NCI-H146 treated with DMSO at 0.1 percent for 48 hours (cell line): ENCODE results near the gene PHYKPL.

ENCODE experiments used
- DNase-seq: peaks from one replicate; lab custom pipeline; 2025; ENCODE audit not compliant: unreplicated experiment; lab: John Stamatoyannopoulos, UW

PHYKPL gene

GRCh38 chr5:178192787-178193186 lies 39.8 kb downstream of the PHYKPL start:
- DNase-seq, result no peak

DNA sequence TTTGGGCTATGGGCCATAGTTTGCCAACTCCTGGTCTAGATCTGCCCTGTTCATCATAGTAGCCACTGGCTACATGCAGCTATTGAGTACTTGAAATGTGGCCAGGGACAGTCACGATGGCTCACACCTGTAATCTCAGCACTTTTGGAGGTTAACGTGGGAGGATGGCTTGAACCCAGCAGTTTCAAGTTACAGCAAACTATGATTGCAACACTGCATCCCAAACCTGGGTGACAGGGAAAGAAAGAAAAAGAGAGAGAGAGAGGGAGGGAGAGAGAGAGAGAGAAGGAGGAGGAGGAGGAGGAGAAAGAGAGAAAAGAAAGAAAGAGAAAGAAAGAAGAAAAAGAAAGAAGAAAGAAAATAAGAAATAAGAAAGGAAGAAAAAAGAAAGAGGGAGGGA lies 40.4 kb downstream of the PHYKPL start:
- no peak for DNase-seq

- DNase-seq, result no peak
Measured at GRCh38 chr5:178191661-178192060, 40.9 kb downstream of the PHYKPL start.

- DNase-seq, result no peak
Measured at GRCh38 chr5:178189433-178189832, 43.2 kb downstream of the PHYKPL start.

DNA sequence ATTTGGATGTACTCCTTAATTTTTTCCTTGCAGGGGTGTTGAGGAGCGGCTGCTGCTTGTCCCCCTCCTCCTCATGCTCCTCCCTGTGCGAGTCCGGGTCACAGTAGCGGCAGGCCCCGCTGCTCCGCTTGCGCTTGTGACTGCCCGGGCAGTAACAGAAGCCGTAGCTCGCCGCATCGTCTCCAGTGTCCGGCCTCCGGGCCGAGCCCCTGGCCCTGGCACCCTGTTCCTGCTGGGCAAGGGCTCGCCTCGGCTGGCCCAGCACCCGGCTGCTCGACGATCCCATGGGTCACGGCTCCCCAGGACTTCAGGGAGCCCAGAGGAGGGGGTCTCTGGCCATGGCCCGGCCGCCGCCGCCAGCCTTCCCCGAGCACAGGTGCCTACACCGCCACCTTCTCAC lies 45.6 kb downstream of the PHYKPL start, which contains the start of gene GMCL2:
Gene GMCL2 (minus strand): TSS at position 358 of the 400 bp plus-strand sequence. CDS start 72 bp downstream, at position 286.
- no peak for DNase-seq

- no peak for DNase-seq
Measured at GRCh38 chr5:178186427-178186826, 46.2 kb downstream of the PHYKPL start.

- no peak for DNase-seq
Measured at GRCh38 chr5:178182158-178182876, 50.3 kb downstream of the PHYKPL start.

DNA sequence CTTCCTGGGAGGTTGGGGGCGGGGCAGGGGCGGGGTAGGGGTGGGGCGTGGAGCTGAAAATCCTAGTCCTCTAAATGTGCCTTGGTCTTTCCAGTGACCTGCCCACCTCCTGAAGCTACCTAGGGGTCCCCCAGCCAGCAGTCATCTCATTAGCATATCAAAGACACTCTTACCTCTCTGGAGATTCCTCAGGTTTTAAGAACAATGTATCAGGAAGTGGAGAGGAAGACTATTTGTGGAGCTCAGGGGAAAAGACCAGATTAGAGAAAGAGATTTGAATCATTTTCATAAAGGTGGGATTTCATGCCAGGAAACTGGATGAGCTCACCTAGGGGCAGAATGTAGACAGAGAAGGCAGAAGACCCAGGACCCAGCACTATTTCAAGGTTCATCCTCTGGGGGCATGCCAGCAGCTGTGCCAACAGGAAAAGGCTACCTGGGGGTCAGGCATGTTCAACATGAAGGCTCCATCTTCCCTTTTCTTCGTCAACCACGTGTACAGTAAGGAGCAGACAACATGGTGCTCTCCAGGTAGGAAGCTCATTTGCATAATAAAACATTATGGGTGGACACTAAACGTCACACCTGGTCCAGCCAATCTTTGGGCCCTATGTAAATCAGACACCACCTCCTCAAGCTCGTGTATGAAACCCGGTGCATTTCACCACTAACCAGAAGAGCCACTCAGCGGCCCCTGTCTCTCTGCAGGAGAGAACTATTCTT lies 52.3 kb downstream of the PHYKPL start:
- DNase-seq, result peak; percentile 9

DNA sequence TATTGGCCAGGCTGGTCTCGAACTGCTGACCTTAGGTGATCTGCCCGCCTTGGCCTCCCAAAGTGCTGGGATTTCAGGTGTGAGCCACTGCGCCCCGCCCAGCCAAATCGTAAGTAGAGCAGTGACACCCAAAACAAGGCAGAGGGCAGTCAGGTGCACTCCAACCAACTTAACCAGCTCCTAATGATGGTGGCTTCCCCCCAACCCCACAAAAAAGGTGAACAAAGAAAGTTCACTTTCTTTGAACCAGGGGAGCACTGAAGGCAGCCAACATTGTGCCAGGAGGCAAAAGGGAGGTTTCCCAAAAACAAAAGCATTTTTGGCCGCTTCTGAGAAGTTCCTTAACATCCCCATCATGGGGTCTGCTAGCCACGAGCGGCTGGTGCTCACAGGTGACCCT lies 55.0 kb downstream of the PHYKPL start:
- no peak for DNase-seq

GRCh38 chr5:178176791-178177190 lies 55.8 kb downstream of the PHYKPL start:
- no peak for DNase-seq

- DNase-seq, result no peak
Measured at GRCh38 chr5:178174456-178174855, 58.1 kb downstream of the PHYKPL start.

DNA sequence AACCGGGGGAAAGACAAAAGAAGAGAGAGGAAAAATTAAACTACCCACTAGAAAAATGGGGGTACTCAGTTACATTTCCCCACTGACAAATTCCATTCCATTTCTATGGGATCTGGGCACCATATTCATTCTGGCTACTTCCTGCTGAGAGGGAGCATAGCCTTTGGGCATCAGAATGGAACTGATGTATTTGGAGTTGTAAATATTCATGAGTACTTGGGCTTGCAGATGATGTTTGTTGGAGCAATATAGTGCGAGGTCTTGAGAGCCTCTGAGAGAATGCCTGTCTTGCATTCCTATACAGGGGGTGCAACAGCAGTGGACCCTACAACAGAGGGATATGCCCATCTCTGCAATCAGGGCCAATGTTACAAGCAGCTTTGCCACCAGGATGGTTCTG lies 62.1 kb downstream of the PHYKPL start:
- DNase-seq, result no peak

DNA sequence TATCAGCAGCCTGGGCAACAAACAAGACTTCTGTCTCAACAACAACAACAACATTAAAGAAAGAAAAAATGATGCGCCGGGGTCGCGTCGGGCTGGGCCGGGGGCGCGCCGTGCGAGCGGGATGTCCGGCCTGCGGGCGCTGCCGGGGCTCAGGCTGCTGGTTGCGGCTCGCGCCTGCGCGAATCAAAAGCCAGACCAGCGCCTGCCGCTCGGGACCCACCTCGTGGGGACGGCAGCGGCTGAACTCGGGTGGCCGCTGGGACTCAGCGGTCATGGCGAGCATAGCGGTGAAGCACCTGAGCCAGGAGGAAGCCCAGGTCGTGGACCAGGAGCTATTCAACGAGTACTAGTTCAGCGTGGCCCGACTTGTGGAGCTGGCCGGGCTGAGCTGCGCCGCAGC lies 67.0 kb downstream of the PHYKPL start:
- no peak for DNase-seq

DNA sequence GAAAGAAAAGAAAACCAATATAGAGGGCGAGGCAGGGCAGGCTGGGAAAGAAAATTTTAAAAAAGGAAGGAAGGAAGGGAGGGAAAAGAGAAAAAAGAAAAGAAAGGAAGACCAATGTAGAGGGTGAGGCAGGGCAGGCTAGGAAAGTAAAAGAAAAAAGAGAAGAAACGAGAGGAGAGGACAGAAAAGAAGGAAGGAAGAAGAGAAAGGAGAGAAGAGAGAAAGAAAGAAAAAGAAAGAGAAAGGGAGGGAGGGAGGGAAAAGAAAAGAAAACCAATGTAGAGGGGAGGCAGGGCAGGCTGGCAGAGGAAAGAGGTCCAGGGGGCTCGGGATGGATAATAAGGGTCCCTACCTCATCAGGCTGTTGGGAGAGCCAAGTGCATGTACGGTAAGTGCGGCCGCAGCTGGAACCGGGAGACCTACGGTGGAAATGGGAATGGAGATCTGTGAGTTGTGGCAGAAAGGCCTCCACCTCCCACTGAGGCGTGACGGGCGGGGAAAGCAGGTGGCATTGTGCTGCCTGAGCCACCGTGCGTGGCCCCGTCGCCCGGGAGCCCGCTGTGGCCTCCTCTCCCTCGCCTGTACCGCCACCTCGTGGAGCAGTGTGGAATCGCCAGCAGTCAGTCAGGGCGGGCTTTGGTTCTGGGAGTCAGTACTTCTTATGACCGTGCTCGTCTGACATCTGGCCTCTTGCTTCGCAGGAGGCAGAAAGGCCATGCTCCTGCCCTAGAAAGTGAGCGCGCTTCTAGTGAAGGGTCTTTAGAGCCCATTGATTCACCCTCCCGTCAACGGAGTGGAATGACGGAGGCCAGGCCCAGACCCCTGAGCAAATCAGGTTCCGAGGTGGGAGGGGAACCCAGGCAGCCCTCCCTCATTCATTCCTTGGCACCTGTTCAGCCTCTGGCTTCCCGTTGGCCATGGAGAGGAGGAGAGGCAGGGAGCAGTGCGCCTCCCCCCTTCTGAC lies 68.5 kb downstream of the PHYKPL start:
- DNase-seq, result peak; percentile 65

DNA sequence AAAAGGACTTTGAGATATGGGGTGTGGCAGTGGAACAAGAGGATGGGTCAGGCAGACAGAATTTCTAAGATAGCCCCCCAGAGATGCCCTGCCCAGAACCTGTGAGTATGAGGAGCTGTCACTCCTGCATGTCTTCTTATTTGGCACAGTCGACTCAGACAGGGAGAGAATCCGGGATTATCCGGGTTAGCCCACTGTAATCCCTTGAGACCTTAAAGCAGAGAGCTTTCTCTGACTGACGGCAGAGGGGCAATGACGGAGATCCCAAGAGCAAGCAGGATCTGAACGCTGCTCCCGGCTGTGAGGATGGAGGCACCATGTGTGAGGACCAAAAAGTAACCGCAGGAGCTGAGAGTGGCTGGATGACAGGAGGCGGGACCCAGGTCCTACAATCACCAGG lies 70.1 kb downstream of the PHYKPL start:
- DNase-seq, result no peak

DNA sequence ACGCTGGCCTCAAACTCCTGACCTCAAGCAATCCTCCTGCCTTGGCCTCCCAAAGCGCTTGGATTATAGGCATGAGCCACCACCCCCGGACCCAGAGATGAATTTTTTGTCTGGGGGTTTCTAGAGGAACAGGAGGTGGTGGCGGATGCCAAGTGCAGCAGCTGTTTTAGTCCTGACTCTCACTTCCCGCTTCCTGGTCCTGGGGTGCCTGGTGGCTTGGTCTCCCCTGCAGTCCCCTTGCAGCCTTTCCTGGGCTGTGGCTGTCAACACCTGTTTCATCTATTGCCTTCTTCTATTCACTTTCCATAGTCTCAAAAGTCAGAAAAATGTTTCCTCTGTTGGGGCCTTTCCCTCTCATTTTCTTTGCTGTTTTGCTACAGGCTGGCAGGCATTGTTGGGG lies 72.4 kb downstream of the PHYKPL start:
- DNase-seq, result no peak
